Type B pancreatic cell (in vitro differentiated cells): ENCODE data around the gene PSMA5. TPM values are rescaled to one million over a fixed set of nuclear protein-coding genes. Genes with fewer than 3 reads are reported as not detected.

Source experiments
- DNase-seq: peaks from one replicate; pipeline ENCODE4 v3.0.0; 2021; ENCODE audit warnings: mixed read lengths; ENCODE audit not compliant: unreplicated experiment; ENCODE audit errors: extremely low spot score
- H3K27ac Mint-ChIP-seq: 2 replicates; pipeline ENCODE4 v1.8.0; 2021; ENCODE audit warnings: mild to moderate bottlenecking, mixed read lengths
- H3K27me3 Mint-ChIP-seq: 2 replicates; pipeline ENCODE4 v1.8.0; 2021; ENCODE audit warnings: mixed read lengths
- H3K36me3 Mint-ChIP-seq: 2 replicates; pipeline ENCODE4 v1.8.0; 2021; ENCODE audit warnings: mixed read lengths
- H3K4me1 Mint-ChIP-seq: one replicate; pipeline ENCODE4 v1.8.0; 2021; ENCODE audit warnings: mixed read lengths; ENCODE audit not compliant: unreplicated experiment
- H3K4me3 Mint-ChIP-seq: 2 replicates; pipeline ENCODE4 v1.8.0; 2021; ENCODE audit warnings: mild to moderate bottlenecking, mixed read lengths
- H3K9me3 Mint-ChIP-seq: 2 replicates; pipeline ENCODE4 v1.8.0; 2021; ENCODE audit warnings: mixed read lengths
- CTCF ChIP-seq: fragments of 200-600 bp; sonication (generic); conservative IDR thresholded peaks from 2 replicates; pipeline ENCODE4 v1.5.0; 2021; ENCODE audit warnings: antibody characterized with exemption, mild to moderate bottlenecking
- total RNA-seq: library from RNA; stranded (reverse); gene quantifications from 2 replicates; pipeline ENCODE4 v1.2.1, GENCODE V29; 2021; ENCODE audit warnings: low replicate concordance

Gene PSMA5
- total RNA-seq, 1 donor from 2014 or later = 84.3 TPM

DNA sequence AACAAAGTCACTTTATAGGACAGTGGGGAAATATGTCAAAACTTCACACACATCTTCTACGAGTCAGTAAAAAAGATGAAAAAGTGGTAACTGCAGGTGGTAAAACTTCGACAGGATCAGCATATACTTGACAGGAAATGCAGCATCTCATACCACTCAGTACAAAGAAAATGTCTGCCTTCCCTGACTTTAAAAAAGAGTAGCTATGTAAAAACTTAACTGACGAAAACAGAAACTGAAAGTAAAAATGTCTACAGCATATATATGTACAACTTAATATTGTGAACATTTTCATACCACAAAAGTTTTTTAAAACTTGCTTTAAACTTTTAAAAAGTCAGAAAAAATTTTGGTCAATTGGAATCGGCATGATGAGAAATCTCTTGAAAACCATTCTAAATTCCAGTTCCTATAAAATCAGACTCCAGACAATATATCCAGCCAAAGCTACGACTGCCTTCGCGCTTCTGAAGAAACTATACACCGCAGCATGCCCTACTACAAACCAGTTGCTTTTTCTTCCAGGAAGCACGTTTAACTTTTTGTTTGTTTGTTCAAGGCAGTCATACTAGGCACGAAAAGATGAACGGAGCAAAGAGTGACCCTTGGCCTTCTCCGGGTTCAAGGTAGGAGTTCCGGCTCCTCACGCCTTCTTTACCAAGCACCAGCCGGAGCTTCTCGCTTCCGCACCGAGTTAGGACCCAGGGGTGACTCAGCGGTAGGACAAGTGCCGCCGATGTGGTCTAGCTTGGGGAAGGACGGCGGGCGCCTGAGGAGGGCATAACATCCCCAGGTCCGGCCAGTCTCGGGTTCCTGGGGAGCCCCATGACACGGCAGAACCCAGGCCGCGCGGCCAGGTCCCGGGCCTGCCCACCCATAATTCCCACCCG is 612 bp downstream of the PSMA5 start:
- TF ChIP-seq CTCF = no peak
- Mint-ChIP-seq H3K27ac (peak overlapping the region; percentile 93), H3K36me3 (peaks cover 8% of the 10 kb centered on the region), H3K9me3 (no peaks in the 10 kb centered on the region), H3K27me3 (no peaks in the 10 kb centered on the region), H3K4me1 (peaks cover 24% of the 10 kb centered on the region), H3K4me3 (peak overlapping the region; percentile 97)
- no peak for DNase-seq

DNA sequence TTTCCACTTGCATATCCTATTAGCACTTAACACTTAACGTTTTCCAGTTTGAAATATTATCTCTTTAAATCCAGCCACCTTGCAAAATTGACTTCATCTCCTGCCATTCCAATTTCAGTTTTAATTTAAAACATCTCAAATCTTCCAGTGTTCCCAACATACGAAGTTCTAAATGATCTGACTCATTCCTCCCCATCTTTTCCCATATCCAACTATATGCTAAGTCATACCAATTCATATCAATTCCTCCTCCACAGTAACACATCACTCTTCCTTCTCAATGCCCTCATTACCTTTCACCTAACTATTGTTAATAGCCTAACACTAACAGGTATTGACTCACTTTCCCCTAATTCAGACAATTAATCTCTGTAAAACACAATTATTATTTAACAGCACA is 2.8 kb downstream of the PSMA5 start:
- DNase-seq = no peak
- Mint-ChIP-seq H3K36me3 (peaks cover 11% of the 10 kb centered on the region), H3K9me3 (no peaks in the 10 kb centered on the region), H3K4me3 (peak overlapping the region; percentile 97), H3K27me3 (no peaks in the 10 kb centered on the region), H3K4me1 (peaks cover 24% of the 10 kb centered on the region), H3K27ac (peak overlapping the region; percentile 3)
- TF ChIP-seq CTCF = no peak

- Mint-ChIP-seq H3K36me3 (peaks cover 61% of the 10 kb centered on the region), H3K4me1 (no peaks in the 10 kb centered on the region), H3K9me3 (no peaks in the 10 kb centered on the region), H3K4me3 (no peak overlapping the region), H3K27ac (no peak overlapping the region), H3K27me3 (no peaks in the 10 kb centered on the region)
- DNase-seq = no peak
- TF ChIP-seq CTCF = no peak
Observed at GRCh38 chr1:109412551-109412950, 13.7 kb downstream of the PSMA5 start.

- Mint-ChIP-seq H3K27ac (no peak overlapping the region), H3K4me1 (no peaks in the 10 kb centered on the region), H3K9me3 (no peaks in the 10 kb centered on the region), H3K4me3 (no peak overlapping the region), H3K36me3 (peaks cover 25% of the 10 kb centered on the region), H3K27me3 (no peaks in the 10 kb centered on the region)
- no peak for DNase-seq
- no peak for TF ChIP-seq CTCF
Observed at GRCh38 chr1:109404838-109405237, 21.4 kb downstream of the PSMA5 start.

- DNase-seq = no peak
- peaks cover 12% of the 10 kb centered on the region for H3K36me3 Mint-ChIP-seq
- H3K4me3 Mint-ChIP-seq = no peak overlapping the region
- no peaks in the 10 kb centered on the region for H3K9me3 Mint-ChIP-seq
- H3K27me3 Mint-ChIP-seq = peaks cover 1% of the 10 kb centered on the region
- no peak overlapping the region for H3K27ac Mint-ChIP-seq
- peaks cover 12% of the 10 kb centered on the region for H3K4me1 Mint-ChIP-seq
- no peak for TF ChIP-seq CTCF
Observed at GRCh38 chr1:109402025-109402424, 24.2 kb downstream of the PSMA5 start.
